ENCODE data around the gene FAM187B. TPM values are rescaled to one million over a fixed set of nuclear protein-coding genes. Genes with fewer than 3 reads are reported as not detected.
"Not testable (repeated sequence)": the region's sequence is repeated elsewhere in the genome, so short reads cannot be mapped to it uniquely, and the experiment has no call there.

FAM187B gene
- polyA plus RNA-seq, 3 donors: 0.07 TPM; not detected in 2

DNA sequence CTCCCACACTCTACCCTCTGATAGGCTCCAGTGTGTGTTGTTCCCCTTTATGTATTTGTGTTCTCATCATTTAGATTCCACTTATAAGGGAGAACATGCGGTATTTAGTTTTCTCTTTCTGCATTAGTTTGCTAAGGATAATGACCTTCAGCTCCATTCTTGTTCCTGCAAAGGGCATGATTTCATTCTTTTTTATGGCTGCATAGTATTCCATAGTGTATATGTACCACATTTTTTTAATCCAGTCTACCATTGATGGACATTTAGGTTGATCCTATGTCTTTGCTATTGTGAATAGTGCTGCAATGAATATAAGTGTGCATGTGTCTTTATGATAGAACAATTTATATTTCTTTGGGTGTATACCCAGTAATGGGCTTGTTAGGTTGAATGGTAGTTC lies 11.1 kb upstream of the FAM187B start:
- not testable (repeated sequence) for DNase-seq

- no peak for DNase-seq
Observed at GRCh38 chr19:35236638-35237400, 8.3 kb upstream of the FAM187B start.

- DNase-seq: no peak
Observed at GRCh38 chr19:35232912-35233311, 4.4 kb upstream of the FAM187B start.

DNA sequence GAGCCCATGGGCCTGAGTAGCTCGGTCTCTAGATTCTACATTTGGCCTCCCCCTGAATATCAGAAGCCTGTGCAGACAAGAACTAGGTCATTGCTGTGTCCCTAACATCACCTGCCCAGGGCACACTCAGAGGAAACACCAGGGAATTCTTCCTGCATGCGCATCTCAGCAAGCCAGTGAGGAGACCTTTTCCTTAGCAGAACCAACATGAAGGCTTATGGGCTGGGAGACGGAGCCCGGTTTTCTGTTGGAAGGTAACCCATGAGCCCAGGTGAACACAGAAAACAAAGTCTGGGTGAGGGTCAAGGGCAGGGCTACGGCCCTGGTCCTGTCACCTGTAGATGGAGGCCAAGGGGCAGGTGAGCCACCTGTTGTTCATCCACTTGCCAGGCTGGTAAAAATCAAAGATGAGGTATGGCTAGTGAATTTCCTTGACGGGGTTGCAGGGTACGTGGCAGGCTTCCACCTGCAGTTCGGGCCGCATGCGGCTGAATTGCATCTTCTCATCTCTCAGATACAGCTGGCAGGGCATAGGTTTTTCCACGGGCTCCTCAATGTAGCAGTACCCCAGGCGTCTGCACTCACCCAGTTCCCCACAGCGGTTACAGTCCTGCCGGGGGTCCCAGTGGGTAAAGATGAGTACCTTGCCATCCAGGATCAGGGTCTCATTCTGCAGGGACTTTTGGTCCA lies 3.6 kb upstream of the FAM187B start:
- DNase-seq: no peak

DNA sequence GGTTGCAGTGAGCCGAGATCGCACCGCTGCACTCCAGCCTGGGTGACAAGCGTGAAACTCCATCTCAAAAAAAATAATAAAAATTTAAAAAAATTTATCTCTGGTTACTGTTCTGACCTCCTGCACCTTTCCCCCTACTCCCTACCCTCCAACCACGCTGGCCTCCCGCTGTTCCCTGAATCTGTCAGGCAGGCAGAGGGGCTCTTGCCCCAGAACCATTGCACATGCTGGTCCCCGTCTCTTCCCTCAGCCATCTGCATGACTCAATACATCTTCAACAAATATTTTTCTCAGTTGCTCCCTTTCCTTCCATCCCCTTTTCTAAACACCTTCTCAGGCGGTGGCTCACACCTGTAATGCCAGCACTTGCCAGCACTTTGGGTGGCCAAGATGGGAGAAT lies 1.1 kb upstream of the FAM187B start:
- no peak for DNase-seq

DNA sequence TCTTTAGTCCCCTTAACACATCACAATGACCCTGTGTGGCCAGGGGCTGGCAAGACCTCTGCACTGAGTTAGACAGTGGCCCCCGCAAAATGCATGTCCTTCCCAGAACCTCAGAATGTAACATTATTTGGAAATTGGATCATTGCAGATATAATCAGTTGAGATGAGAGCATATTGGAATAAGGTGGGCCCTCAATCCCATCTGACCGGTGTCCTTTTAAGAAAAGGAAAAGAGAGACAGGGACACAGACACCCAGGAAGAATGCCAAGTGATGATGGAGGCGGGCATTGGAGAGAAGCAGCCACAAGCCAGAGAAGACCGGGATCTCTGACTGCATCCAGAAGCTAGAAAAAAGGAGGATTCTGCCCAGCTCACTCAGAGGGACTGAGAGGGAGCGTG lies 1.8 kb downstream of the FAM187B start:
- DNase-seq: no peak

- DNase-seq: no peak
Observed at GRCh38 chr19:35225951-35226350, 2.6 kb downstream of the FAM187B start.

GRCh38 chr19:35224681-35225571 lies 3.6 kb downstream of the FAM187B start:
- DNase-seq: no peak

DNA sequence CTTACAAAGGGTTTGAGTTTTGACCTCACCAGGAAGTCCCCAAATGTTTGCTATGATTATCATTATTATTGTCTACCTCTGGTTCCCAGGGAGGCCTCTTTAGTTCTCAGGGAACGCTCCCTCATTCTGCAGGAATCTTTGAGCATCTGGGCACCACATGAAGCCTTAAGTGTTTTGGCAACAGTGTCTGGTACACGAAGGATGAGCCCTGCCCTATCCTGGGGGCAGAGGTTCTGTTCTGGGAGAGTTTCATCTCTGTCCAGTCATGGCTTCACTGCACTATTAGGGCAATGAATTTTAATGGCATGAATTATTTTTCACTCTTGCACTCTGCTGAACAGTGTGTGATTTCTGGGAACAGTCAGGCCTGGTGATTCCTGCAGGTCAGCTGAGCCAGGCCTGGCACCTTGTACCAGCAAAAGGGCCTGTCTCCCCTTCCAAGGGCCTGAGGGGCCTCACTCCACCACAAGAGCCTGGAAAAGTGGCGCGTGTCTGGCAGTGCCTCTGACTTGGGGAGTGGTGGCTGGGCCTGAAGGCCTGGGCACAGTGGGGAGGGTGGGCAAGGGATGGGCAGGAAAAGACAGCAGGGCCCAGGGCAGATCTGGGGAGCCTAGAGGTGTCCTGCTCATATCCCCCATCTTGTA lies 4.6 kb downstream of the FAM187B start:
- DNase-seq: no peak

DNA sequence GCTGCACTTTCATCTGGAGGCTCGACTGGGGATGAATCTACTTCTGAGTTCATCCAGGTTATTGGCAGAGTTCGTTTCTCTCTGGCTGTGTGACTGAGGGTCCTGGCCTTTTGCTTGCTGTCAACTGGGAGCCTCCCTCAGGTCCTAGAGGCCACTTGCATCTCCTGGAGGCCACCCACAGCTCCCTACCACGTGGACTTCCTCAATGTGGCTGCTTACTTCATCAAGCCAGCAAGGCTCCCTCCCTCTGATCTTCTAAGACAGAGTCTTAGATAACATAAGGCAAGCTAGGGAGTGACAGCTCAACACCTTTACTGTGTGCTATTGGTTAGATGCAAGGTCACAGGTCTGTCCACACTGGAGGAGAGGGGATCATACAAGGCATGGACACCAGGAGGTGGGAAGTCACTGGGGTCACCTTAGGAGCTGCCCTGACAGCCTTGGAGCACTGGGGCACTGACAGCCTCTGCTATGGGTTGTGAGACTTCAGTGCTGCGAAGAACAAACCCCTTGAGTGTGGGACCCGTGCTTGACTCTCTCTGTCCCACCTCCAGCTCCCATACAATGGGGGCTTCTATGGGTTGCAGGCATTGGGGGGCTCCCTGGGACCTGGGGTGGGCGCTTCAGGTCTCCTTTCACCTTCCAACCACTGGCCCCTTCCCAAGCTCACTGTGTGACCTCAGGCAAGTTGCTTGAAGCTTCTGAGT lies 5.3 kb downstream of the FAM187B start:
- DNase-seq: no peak

DNA sequence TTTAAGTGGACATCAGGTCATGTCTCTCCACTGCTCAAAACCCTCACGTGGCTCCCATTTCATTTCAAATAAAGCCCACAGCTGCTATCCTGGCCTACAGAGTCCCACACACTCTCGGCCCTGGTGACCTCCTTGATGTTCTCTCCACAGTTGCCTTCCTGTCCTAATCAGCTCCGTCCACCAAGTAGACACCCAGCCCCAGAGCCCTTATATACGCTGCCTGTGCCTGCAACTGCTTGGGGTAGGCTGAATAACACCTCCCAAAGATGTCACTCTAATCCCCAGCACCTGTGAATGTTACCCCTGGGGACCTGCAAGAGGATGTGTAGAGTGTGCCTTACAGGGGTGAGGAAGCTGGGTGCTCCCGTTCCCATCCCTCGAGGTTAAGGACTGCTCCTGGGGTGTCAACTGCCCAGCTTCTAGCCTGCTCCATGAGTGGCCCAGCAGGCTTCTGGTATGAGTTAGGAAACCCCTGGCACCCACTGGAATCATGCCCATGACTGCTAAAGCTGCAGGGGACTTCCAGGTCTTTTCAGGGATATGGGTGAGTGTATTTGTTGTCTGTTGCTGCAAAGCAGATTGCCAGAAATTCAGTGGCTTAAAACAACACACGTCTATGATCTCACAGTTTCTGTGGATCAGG lies 6.0 kb downstream of the FAM187B start:
- no peak for DNase-seq

DNA sequence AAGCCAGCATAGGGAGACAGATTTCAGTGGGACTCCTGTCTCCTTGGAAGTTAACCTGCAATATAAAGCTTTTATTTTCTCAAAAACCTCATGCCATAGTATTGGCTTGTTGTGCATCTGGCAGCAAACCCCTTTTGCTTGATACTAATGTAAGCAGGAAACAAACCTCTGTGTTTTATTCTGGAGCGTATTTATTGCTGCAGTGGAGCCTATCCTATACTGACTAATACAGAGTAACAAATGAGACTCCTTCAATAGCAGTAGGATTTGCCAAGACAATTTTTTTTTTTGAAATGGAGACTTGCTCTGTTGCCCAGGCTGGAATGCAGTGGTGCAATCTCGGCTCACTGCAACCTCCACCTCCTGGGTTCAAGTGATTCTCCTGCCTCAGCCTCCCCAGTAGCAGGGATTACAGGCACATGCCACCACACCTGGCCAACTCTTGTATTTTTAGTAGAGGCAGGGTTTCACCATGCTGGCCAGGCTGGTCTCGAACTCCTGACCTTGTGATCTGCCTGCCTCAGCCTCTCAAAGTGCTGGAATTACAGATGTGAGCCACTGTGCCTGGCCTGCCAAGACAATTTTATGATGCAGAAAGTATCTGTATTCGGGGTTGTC lies 7.5 kb downstream of the FAM187B start:
- DNase-seq: not testable (repeated sequence)

- no peak for DNase-seq
Observed at GRCh38 chr19:35220315-35220921, 8.1 kb downstream of the FAM187B start.

GRCh38 chr19:35219008-35219407 lies 9.5 kb downstream of the FAM187B start:
- DNase-seq: no peak

GRCh38 chr19:35217649-35217990 lies 10.9 kb downstream of the FAM187B start:
- no peak for DNase-seq

DNA sequence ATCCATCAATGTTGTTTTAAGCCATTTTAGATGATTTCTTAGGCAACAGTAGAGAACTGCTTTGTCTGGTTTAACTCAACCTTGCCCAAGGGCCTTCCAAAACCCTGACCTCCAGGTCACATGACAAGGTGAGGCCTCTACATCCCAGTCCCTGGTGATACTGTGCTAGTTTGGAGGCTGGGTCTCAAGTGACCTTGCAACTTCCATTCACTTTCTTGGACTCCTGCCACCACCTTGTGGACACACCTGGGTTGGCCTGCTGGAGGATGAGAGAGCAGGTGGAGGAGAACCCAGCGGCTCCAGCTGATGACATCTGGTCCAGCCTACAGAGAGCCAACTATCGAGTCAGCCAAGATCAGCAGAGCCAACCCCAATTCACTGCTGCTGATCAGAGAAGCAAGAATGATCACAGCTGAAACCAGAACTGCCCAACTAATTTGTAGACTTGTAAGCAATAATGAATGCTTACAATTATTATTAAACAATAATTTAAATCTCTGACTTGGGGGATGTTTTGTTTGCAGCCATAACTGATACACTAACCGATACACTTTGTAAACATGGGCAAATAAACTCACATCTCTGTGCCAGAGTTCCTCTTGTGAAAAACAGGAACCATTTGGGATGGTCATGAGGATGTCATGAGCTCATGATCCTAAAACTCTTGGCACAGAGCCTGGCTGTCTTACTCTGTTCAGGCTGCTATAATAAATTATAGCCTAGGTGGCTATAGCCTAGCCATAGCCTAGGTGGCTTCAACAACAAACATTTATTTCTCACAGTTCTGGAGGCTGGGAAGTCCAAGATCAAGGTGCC lies 11.5 kb downstream of the FAM187B start:
- no peak for DNase-seq

DNA sequence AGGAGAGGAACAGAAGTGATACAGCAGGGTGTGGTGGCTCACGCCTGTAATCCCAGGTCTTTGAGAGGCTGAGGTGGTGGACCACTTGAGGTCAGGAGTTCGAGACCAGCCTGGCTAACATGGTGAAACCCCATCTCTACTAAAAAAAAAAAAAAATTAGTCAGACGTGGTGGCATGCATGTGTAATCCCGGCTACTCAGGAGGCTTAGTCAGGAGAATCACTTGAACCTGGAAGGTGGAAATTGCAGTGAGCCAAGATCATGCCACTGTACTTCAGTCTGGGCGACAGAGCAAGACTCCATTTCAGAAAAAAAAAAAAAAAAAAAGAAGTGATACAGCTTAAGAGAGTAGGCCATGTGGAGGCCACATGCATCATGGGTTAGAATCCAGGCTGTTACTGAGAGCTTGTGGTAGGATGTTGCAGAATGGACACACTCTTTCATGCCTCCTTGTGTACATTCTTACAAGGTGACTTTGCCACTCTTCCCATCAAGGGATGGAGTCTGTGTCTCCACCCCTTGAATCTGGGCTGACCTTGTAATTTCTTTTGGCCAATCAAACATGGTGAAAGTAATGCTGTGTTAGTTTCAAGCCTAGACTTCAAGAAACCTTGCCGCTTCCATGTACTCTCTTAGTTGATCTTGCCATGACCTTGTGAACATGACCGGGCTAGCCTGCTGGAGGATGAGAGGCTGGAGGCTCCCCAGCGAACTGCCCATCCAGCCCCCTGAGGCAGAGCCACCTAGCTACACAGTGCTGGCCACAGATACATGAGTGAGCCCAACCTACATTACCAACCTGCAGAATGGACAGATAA lies 12.3 kb downstream of the FAM187B start:
- DNase-seq: no peak

DNA sequence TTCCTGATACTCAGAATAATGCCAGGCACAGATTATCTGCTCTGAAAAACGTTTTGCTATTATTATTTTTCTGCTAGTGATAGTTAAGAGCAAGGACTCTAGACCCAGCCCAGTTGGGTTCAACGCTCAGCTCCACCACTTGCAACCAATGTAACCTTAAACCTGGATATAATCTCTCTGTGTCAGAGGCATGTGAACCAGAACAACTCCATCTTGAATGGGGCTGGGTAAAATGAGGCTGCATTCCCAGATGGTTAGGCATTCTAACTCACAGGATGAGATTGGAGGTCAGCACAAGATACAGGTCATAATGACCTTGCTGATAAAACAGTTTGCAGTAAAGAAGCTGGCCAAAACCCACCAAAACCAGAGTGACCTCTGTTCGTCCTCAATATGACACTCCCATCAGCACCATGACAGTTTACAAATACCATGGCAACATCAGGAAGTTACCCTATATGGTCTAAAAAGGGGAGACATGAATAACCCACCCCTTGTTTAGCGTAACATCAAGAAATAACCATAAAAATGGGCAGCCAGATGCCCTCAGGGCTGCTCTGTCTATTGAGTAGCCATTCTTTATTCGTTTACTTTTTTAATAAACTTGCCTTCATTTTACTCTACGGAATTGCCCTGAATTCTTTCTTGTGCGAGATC lies 13.6 kb downstream of the FAM187B start:
- no peak for DNase-seq

Data from renal pelvis (tissue), 4 donors.